Small intestine (tissue), 7 donors: Measurements from ENCODE around the gene LNX1. TPM values are rescaled to one million over a fixed set of nuclear protein-coding genes. Genes with fewer than 3 reads are reported as not detected.

Experiments used
- DNase-seq, 2 donors: peaks; one replicate each; pipeline versions ENCODE4 v3.0.0 to v3.0.0-alpha.2; 2013
- FAIRE-seq: peaks from 2 replicates; lab custom pipeline; 2012; peaks lifted over from hg19 to GRCh38; lab: Jason Lieb, UNC
- H3K27ac ChIP-seq, 3 donors: one replicate each; pipeline ENCODE4 v1.5.1; 2013; ENCODE audit warnings: low read length in 2 of 3, mild to moderate bottlenecking in 2 of 3, control low read depth in 1 of 3, inconsistent platforms in 1 of 3, low read depth in 1 of 3, moderate library complexity in 1 of 3
- H3K27me3 ChIP-seq, 3 donors: one replicate each; pipeline ENCODE4 v1.6.1; 2013; ENCODE audit warnings: low read length in 3 of 3, inconsistent platforms in 1 of 3; ENCODE audit not compliant: control insufficient read depth in 3 of 3, insufficient read depth in 3 of 3
- H3K36me3 ChIP-seq, 3 donors: one replicate each; pipeline ENCODE4 v1.6.1; 2013; ENCODE audit warnings: low read length in 3 of 3, inconsistent platforms in 1 of 3, low read depth in 1 of 3, mild to moderate bottlenecking in 1 of 3, moderate library complexity in 1 of 3; ENCODE audit not compliant: control insufficient read depth in 3 of 3, insufficient read depth in 2 of 3
- H3K4me1 ChIP-seq, 3 donors: one replicate each; pipeline ENCODE4 v1.6.1; 2013; ENCODE audit warnings: low read length in 2 of 3, inconsistent platforms in 1 of 3, low read depth in 1 of 3, mild to moderate bottlenecking in 1 of 3, moderate library complexity in 1 of 3; ENCODE audit not compliant: control insufficient read depth in 3 of 3, insufficient read depth in 2 of 3
- H3K4me3 ChIP-seq, 3 donors: one replicate each; pipeline ENCODE4 v1.5.1; 2013; ENCODE audit warnings: low read length in 3 of 3, control low read depth in 1 of 3, inconsistent platforms in 1 of 3, low read depth in 1 of 3, mild to moderate bottlenecking in 1 of 3, moderate library complexity in 1 of 3
- H3K9me3 ChIP-seq, 2 donors: one replicate each; pipeline ENCODE4 v1.6.1; 2013; ENCODE audit warnings: low read depth in 1 of 2, low read length in 1 of 2; ENCODE audit not compliant: control insufficient read depth in 2 of 2, insufficient read depth in 1 of 2
- WGBS, 3 donors: extraction: QIAGEN DNeasy Blood & Tissue Kit; methylation state at CpG; one replicate each; pipeline ENCODE4 v1.1.7; 2013; 5-methylcytosine and 5-hydroxymethylcytosine counted together
- polyA plus RNA-seq, 4 donors: library from polyadenylated mRNA; stranded (reverse) in 3 of 4; unstranded in 1 of 4; fragments of 200-250 nt in 3 of 4; fragments of 120-200 nt in 1 of 4; gene quantifications; one replicate each; pipeline versions ENCODE4 v1.2.1 to v1.2.3, GENCODE V29; 2013
- donor health status: healthy with polysubstance abuse.
- donor health status: control.
- donor health status: control.
- donor health status: Bipolar disorder and iron deficiency.
- donor health status: healthy.

LNX1 gene
- polyA plus RNA-seq, 4 donors: 6.4 to 13.7 (median 9.1) TPM

DNA sequence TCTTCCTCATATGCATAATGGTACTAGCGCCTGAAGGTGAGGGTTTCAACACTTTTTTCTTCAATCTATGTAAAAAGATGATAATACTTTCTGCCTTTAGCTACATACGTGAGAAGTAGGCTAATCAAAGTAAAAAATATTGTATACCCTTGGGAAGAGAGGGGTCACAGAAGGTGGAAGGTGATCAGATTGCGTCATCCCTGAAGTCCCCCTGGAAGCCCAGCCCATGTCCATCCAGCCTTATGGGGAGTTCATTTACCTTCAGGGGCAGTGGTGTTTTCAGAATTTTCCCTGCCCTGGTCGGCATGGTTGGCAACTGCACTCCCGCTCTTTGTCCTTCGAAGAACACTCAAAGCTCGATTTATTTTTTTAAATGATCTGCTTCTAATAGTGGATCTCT is 84.2 kb downstream of the LNX1 start:
- H3K36me3 ChIP-seq: peaks cover 0 to 12% (median 9%) of the 10 kb centered on the region in 3 donors
- H3K27ac ChIP-seq: no peak overlapping the region
- no peak for DNase-seq
- no peaks in the 10 kb centered on the region for H3K9me3 ChIP-seq
- 92 to 95% (median 94%) methylated on average over 7 of the region's 7 CpGs for WGBS, 3 donors
- no peak overlapping the region for H3K4me3 ChIP-seq
- FAIRE-seq: no peak
- no peaks in the 10 kb centered on the region for H3K4me1 ChIP-seq
- no peaks in the 10 kb centered on the region for H3K27me3 ChIP-seq

DNA sequence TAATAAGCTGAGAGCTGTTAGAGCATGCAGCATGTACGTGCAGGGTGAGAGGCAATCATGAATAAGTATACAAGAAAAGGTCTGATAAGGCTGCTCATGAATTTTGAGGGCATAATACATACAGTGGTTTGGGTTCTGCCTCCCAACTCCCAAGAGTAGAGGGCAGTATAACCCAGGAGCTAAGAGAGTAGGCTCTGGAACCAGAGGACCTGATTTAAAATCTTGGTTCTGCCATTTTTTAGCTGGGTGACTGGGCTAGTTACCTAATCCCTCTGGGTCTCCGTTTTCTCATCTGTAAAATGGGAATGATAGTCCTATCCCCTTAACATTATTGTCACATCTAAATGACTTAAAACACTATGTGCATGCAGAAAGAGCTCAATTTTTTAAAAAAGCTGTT is 85.3 kb downstream of the LNX1 start:
- H3K9me3 ChIP-seq: no peaks in the 10 kb centered on the region
- DNase-seq: no peak
- WGBS, 3 donors: 83 to 89% (median 86%) methylated on average over 2 of the region's 2 CpGs
- no peaks in the 10 kb centered on the region for H3K27me3 ChIP-seq
- peaks cover 0 to 17% (median 9%) of the 10 kb centered on the region in 3 donors for H3K36me3 ChIP-seq
- no peak overlapping the region for H3K4me3 ChIP-seq
- no peak for FAIRE-seq
- H3K4me1 ChIP-seq: no peaks in the 10 kb centered on the region
- H3K27ac ChIP-seq: no peak overlapping the region

DNA sequence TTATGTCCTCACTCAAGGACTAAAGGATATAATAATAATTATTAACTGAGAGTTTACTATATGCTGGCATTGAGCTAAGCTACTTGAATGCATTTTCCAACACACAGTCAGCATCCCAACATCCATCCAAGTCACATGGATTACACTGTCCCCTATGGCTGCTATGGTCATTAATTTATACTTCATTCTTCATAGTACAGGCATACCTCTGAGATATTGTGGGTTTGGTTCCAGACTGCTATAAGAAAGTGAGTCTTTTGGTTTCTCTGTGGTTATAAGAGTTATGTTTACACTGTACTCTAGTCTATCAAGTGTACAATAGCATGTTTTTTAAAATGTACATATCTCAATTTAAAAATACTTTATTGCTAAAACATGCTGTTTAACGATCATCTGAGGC is 89.2 kb downstream of the LNX1 start:
- no peak overlapping the region for H3K27ac ChIP-seq
- H3K9me3 ChIP-seq: no peaks in the 10 kb centered on the region
- no peak overlapping the region for H3K4me3 ChIP-seq
- 89 to 97% (median 97%) methylated on average over 1 of the region's 1 CpG for WGBS, 3 donors
- no peaks in the 10 kb centered on the region for H3K4me1 ChIP-seq
- DNase-seq (no peak), FAIRE-seq (no peak)
- H3K36me3 ChIP-seq: peaks cover 0 to 23% (median 9%) of the 10 kb centered on the region in 3 donors
- no peaks in the 10 kb centered on the region for H3K27me3 ChIP-seq

DNA sequence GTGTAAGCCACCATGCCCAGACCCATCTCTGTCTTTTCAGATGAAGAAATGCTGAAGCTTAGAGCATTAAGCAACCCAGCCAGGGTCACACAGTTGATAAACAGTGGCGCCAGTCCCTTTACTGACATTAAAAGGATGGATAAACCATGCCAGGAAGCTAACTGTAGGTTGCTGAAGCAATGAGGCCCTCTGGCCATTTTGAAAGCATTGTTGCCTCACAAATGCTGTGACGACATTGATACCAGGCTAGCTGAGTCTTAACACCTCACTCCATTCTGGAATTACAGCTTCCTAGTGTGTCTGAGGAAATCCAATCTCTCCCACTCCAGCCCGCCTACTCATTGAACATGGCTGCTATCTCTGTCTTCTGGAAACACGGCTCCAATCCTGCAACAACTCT is 89.7 kb downstream of the LNX1 start:
- DNase-seq (no peak), FAIRE-seq (no peak)
- 93 to 94% (median 93%) methylated on average over 4 of the region's 4 CpGs for WGBS, 3 donors
- Histone ChIP-seq H3K4me1 (no peaks in the 10 kb centered on the region), H3K27me3 (no peaks in the 10 kb centered on the region), H3K36me3 (peaks cover 0 to 22% (median 9%) of the 10 kb centered on the region in 3 donors), H3K9me3 (no peaks in the 10 kb centered on the region), H3K27ac (no peak overlapping the region), H3K4me3 (no peak overlapping the region)

DNA sequence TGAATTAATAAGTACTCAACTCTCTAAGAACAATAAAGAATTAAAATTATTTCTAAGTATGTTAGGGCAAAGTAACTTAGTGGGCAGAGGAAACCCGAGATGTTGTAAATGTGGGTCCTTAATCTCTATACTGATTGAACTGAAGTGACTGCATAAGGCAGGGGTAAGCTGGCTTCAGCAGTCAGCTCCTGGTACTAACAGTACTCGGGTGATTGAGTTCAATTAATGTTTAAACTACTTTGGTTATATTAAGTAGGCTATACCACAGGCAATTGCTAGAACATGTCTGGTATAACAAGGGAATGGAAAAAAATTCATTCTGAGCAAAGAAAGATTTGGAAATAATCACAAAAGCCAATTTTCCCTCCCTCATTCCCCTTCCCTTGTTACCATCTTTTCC is 90.7 kb downstream of the LNX1 start:
- FAIRE-seq: no peak
- Histone ChIP-seq H3K27ac (no peak overlapping the region), H3K36me3 (peaks cover 0 to 29% (median 2%) of the 10 kb centered on the region in 3 donors), H3K27me3 (no peaks in the 10 kb centered on the region), H3K4me3 (no peak overlapping the region), H3K4me1 (no peaks in the 10 kb centered on the region), H3K9me3 (no peaks in the 10 kb centered on the region)
- DNase-seq: no peak
- WGBS, 3 donors: 76 to 78% (median 77%) methylated on average over 2 of the region's 2 CpGs

DNA sequence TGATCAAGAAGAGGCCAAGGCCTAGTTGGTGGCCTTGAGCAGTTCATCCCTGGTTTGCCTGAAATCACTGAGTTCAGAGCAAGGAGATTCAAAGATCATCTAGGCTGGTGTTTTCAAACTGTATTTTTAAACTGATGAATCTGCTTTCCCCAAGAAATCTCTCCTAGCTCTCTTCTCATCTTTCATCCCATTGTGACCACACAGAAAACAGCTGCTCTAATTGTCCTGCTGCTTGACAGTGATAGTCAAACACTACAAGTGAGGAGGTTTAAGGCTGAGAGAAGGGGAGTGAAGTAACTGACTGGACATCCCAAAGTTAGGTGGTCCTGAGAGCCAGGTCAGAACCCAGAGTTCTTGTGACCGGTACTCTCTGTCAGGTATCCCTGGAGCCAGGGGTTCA is 91.5 kb downstream of the LNX1 start:
- H3K9me3 ChIP-seq: no peaks in the 10 kb centered on the region
- DNase-seq (no peak), FAIRE-seq (no peak)
- peaks cover 0 to 27% (median 2%) of the 10 kb centered on the region in 3 donors for H3K36me3 ChIP-seq
- H3K27ac ChIP-seq: no peak overlapping the region
- no peak overlapping the region for H3K4me3 ChIP-seq
- 88 to 100% (median 95%) methylated on average over 1 of the region's 1 CpG for WGBS, 3 donors
- no peaks in the 10 kb centered on the region for H3K4me1 ChIP-seq
- H3K27me3 ChIP-seq: no peaks in the 10 kb centered on the region

DNA sequence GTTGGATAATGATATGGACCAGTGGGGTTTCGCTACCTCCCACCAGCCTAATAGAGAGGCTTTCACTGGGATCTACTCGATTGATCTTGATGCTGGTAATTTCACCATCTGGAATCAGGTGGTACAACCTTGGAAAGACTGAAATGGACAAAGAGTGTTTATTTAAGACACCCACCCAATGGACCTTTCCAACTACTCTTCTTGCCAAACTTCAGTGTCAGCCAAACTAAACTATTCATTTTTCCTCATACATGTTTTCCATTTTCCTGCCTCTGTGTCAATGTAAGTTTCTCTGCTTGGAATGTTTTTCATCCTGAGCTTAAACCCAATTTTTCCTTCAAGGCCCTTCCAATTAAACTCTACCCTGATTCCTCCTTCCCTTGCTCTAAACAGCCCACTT is 92.6 kb downstream of the LNX1 start:
- Histone ChIP-seq H3K27me3 (no peaks in the 10 kb centered on the region), H3K4me1 (no peaks in the 10 kb centered on the region), H3K27ac (no peak overlapping the region), H3K9me3 (no peaks in the 10 kb centered on the region), H3K4me3 (no peak overlapping the region), H3K36me3 (peaks cover 0 to 27% (median 0%) of the 10 kb centered on the region in 3 donors)
- DNase-seq (no peak), FAIRE-seq (no peak)
- WGBS, 3 donors: 92 to 98% (median 93%) methylated on average over 2 of the region's 2 CpGs

DNA sequence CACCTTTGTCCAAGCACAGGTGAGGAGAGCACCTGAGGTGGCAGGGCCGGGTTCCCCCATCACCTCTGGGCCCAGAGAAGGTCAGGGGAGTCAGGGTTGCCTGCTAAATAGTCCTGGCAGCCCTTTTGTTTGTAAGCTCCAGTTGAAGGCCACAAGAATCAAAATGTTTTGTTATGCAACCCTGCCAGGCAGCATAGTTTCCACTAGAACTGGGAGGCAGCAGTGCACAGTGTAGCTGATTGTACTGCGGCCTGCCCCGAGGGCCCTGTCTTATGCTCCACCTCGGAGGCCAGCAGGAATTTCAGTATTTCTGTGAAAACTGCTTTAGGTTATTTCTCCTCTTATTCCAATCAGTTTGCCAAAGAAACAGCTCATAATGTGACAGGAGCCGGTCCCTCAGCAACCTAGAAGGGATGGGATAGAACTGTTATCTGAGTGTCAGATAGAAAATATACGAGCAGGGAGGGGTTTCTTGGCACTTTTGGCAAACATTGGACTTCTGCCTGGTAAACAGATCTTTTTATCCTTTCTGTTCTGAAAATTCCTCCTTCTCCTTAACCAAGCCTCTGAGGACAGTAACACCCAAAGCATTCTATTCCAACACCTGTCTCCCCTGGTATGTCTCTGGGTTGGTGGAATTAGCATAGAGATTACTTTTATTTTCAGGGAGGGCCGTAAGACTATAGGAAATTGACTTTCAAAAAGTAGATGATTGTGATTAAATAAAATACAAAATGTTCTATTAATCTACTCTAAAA is 93.6 kb downstream of the LNX1 start:
- H3K4me3 ChIP-seq: no peak overlapping the region
- H3K9me3 ChIP-seq: no peaks in the 10 kb centered on the region
- WGBS, 3 donors: 67 to 81% (median 78%) methylated on average over 7 of the region's 7 CpGs
- no peaks in the 10 kb centered on the region for H3K27me3 ChIP-seq
- no peaks in the 10 kb centered on the region for H3K4me1 ChIP-seq
- H3K36me3 ChIP-seq: peaks cover 0 to 30% (median 0%) of the 10 kb centered on the region in 3 donors
- no peak for DNase-seq
- FAIRE-seq: no peak
- no peak overlapping the region for H3K27ac ChIP-seq

DNA sequence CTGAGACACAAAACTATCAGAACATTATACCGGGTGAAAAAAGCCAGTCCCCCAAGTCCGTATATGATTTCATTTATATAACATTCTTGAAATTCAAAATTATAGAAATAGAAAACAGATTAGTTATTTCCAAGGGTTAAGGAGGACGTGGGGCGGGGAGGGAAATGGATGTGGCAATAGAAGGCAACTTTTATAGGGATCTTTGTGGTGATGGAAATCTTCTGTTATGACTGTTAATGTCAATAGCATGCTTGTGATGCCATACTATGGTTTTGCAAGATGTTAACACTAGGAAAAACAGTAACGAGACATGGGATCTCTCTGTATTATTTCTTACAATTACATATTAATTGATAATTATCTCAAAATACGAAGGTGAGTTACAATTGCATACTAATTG is 96.4 kb downstream of the LNX1 start:
- no peaks in the 10 kb centered on the region for H3K27me3 ChIP-seq
- WGBS, 3 donors: 87 to 94% (median 93%) methylated on average over 6 of the region's 6 CpGs
- H3K4me3 ChIP-seq: no peak overlapping the region
- no peak for DNase-seq
- FAIRE-seq: no peak
- no peak overlapping the region for H3K27ac ChIP-seq
- H3K36me3 ChIP-seq: peaks cover 0 to 20% (median 0%) of the 10 kb centered on the region in 3 donors
- H3K9me3 ChIP-seq: no peaks in the 10 kb centered on the region
- H3K4me1 ChIP-seq: no peaks in the 10 kb centered on the region
